ENCODE data around the gene RFX2. TPM values are rescaled to one million over a fixed set of nuclear protein-coding genes. Genes with fewer than 3 reads are reported as not detected.

RFX2 gene
- total RNA-seq, 2 donors from 2014 or later, result 14.0 to 14.8 TPM

- peaks cover 5% of the 10 kb centered on the region for H3K4me1 ChIP-seq
- intact Hi-C loops (cut with DNase I), result no loop called here
- H3K36me3 ChIP-seq (replicated peaks in 1 of 2; ENCODE audit: insufficient read depth in 1 of 2, low read depth in 2 of 2), result no peaks in the 10 kb centered on the region
- DNase-seq, result no peak
- 75% methylated on average over 12 of the region's 12 CpGs for WGBS, 2 donors
- no peaks in the 10 kb centered on the region for H3K27me3 ChIP-seq
- no peak overlapping the region for H3K27ac ChIP-seq
- no peak for ATAC-seq
- TF ChIP-seq CTCF (IDR thresholded peaks at IDR 0.05) (no peak), POLR2A (IDR thresholded peaks at IDR 0.05) (no peak)
- H3K4me3 ChIP-seq, result no peak overlapping the region
- H3K9me3 ChIP-seq, result no peaks in the 10 kb centered on the region
These were observed 24.1 kb downstream of the RFX2 start for GRCh38 chr19:6086068-6086788.

GRCh38 chr19:6084821-6085220 is 25.5 kb downstream of the RFX2 start:
- Histone ChIP-seq H3K4me3 (no peak overlapping the region), H3K27me3 (no peaks in the 10 kb centered on the region), H3K4me1 (peaks cover 5% of the 10 kb centered on the region), H3K36me3 (replicated peaks in 1 of 2; ENCODE audit: insufficient read depth in 1 of 2, low read depth in 2 of 2) (no peaks in the 10 kb centered on the region), H3K9me3 (no peaks in the 10 kb centered on the region), H3K27ac (no peak overlapping the region)
- ATAC-seq, result no peak
- WGBS, 2 donors, result 95 to 100% methylated on average over 2 of the region's 2 CpGs
- TF ChIP-seq CTCF (IDR thresholded peaks at IDR 0.05) (no peak), POLR2A (IDR thresholded peaks at IDR 0.05) (no peak)
- DNase-seq, result no peak
- intact Hi-C loops (cut with DNase I), result no loop called here

- intact Hi-C loops (cut with DNase I), result no loop called here
- 80% methylated on average over 5 of the region's 5 CpGs for WGBS, 2 donors
- ATAC-seq, result no peak
- Histone ChIP-seq H3K27ac (no peak overlapping the region), H3K9me3 (no peaks in the 10 kb centered on the region), H3K36me3 (replicated peaks in 1 of 2; ENCODE audit: insufficient read depth in 1 of 2, low read depth in 2 of 2) (no peaks in the 10 kb centered on the region), H3K4me1 (no peaks in the 10 kb centered on the region), H3K27me3 (no peaks in the 10 kb centered on the region), H3K4me3 (no peak overlapping the region)
- DNase-seq, result no peak
- TF ChIP-seq POLR2A (IDR thresholded peaks at IDR 0.05), result no peak
- TF ChIP-seq CTCF (IDR thresholded peaks at IDR 0.05), result no peak
These were observed 31.2 kb downstream of the RFX2 start for GRCh38 chr19:6079107-6079506.

GRCh38 chr19:6078068-6078467 is 32.2 kb downstream of the RFX2 start:
- TF ChIP-seq POLR2A (IDR thresholded peaks at IDR 0.05) (no peak), CTCF (IDR thresholded peaks at IDR 0.05) (no peak)
- WGBS, 2 donors, result 66 to 75% methylated on average over 4 of the region's 4 CpGs
- H3K27ac ChIP-seq, result no peak overlapping the region
- H3K27me3 ChIP-seq, result no peaks in the 10 kb centered on the region
- H3K4me1 ChIP-seq, result no peaks in the 10 kb centered on the region
- intact Hi-C loops (cut with DNase I), result no loop called here
- H3K4me3 ChIP-seq, result no peak overlapping the region
- H3K9me3 ChIP-seq, result no peaks in the 10 kb centered on the region
- ATAC-seq, result no peak
- no peak for DNase-seq
- no peaks in the 10 kb centered on the region for H3K36me3 ChIP-seq (replicated peaks in 1 of 2; ENCODE audit: insufficient read depth in 1 of 2, low read depth in 2 of 2)

All from body of pancreas (tissue), 4 donors.